Measurements from ENCODE around the gene CD300E.

CD300E gene

GRCh38 chr17:74623693-74624093 lies at the start of gene CD300E:
TSS of gene CD300E (minus strand) at chr17:74623738. CDS start at chr17:74623621, 117 bp downstream.
- Histone ChIP-seq H2AFZ (ENCODE audit: low read length, unreplicated experiment) (no peak within 1 kb of the TSS), H3K79me2 (ENCODE audit: control insufficient read depth, insufficient read depth, low read length, unreplicated experiment) (no peaks in the 10 kb centered on the region), H3K36me3 (ENCODE audit: insufficient read depth, low read length) (no peaks in the 10 kb centered on the region), H3K4me3 (ENCODE audit: low read depth, low read length) (no peak within 1 kb of the TSS), H3K4me1 (ENCODE audit: control insufficient read depth, insufficient read depth, low read length, unreplicated experiment) (no peaks in the 10 kb centered on the region), H3K27ac (ENCODE audit: low read depth, low read length) (no peak within 1 kb of the TSS), H3K27me3 (ENCODE audit: insufficient read depth, low read length) (peaks cover 35% of the 10 kb centered on the region)

GRCh38 chr17:74671031-74671771 lies 47.7 kb upstream of the CD300E start:
- no peak overlapping the region for H3K27ac ChIP-seq (ENCODE audit: low read depth, low read length)
- H3K4me3 ChIP-seq (ENCODE audit: low read depth, low read length) = no peak overlapping the region
- H3K79me2 ChIP-seq (ENCODE audit: control insufficient read depth, insufficient read depth, low read length, unreplicated experiment) = no peaks in the 10 kb centered on the region
- no peaks in the 10 kb centered on the region for H3K36me3 ChIP-seq (ENCODE audit: insufficient read depth, low read length)
- H2AFZ ChIP-seq (ENCODE audit: low read length, unreplicated experiment) = no peak overlapping the region
- peaks cover 66% of the 10 kb centered on the region for H3K27me3 ChIP-seq (ENCODE audit: insufficient read depth, low read length)
- no peaks in the 10 kb centered on the region for H3K4me1 ChIP-seq (ENCODE audit: control insufficient read depth, insufficient read depth, low read length, unreplicated experiment)

- Histone ChIP-seq H3K4me3 (ENCODE audit: low read depth, low read length) (no peak overlapping the region), H2AFZ (ENCODE audit: low read length, unreplicated experiment) (no peak overlapping the region), H3K27me3 (ENCODE audit: insufficient read depth, low read length) (peaks cover 59% of the 10 kb centered on the region), H3K27ac (ENCODE audit: low read depth, low read length) (no peak overlapping the region), H3K4me1 (ENCODE audit: control insufficient read depth, insufficient read depth, low read length, unreplicated experiment) (no peaks in the 10 kb centered on the region), H3K36me3 (ENCODE audit: insufficient read depth, low read length) (no peaks in the 10 kb centered on the region), H3K79me2 (ENCODE audit: control insufficient read depth, insufficient read depth, low read length, unreplicated experiment) (no peaks in the 10 kb centered on the region)
Observed at GRCh38 chr17:74670329-74670728, 46.8 kb upstream of the CD300E start.

GRCh38 chr17:74663561-74663960 lies 40.0 kb upstream of the CD300E start:
- H3K27me3 ChIP-seq (ENCODE audit: insufficient read depth, low read length) = peaks cover 55% of the 10 kb centered on the region
- no peaks in the 10 kb centered on the region for H3K4me1 ChIP-seq (ENCODE audit: control insufficient read depth, insufficient read depth, low read length, unreplicated experiment)
- H3K36me3 ChIP-seq (ENCODE audit: insufficient read depth, low read length) = no peaks in the 10 kb centered on the region

GRCh38 chr17:74659889-74660288 lies 36.4 kb upstream of the CD300E start:
- Histone ChIP-seq H3K79me2 (ENCODE audit: control insufficient read depth, insufficient read depth, low read length, unreplicated experiment) (no peaks in the 10 kb centered on the region), H3K4me1 (ENCODE audit: control insufficient read depth, insufficient read depth, low read length, unreplicated experiment) (no peaks in the 10 kb centered on the region), H3K27ac (ENCODE audit: low read depth, low read length) (no peak overlapping the region), H3K27me3 (ENCODE audit: insufficient read depth, low read length) (peaks cover 58% of the 10 kb centered on the region), H3K4me3 (ENCODE audit: low read depth, low read length) (no peak overlapping the region), H3K36me3 (ENCODE audit: insufficient read depth, low read length) (no peaks in the 10 kb centered on the region), H2AFZ (ENCODE audit: low read length, unreplicated experiment) (no peak overlapping the region)

More at GRCh38 chr17:74663561-74663960, 40.0 kb upstream of the CD300E start:
- Histone ChIP-seq H2AFZ (ENCODE audit: low read length, unreplicated experiment) (no peak overlapping the region), H3K79me2 (ENCODE audit: control insufficient read depth, insufficient read depth, low read length, unreplicated experiment) (no peaks in the 10 kb centered on the region), H3K4me3 (ENCODE audit: low read depth, low read length) (no peak overlapping the region), H3K27ac (ENCODE audit: low read depth, low read length) (no peak overlapping the region)

- no peak overlapping the region for H3K4me3 ChIP-seq (ENCODE audit: low read depth, low read length)
- H3K36me3 ChIP-seq (ENCODE audit: insufficient read depth, low read length) = no peaks in the 10 kb centered on the region
- H3K79me2 ChIP-seq (ENCODE audit: control insufficient read depth, insufficient read depth, low read length, unreplicated experiment) = no peaks in the 10 kb centered on the region
- peaks cover 61% of the 10 kb centered on the region for H3K27me3 ChIP-seq (ENCODE audit: insufficient read depth, low read length)
- H3K4me1 ChIP-seq (ENCODE audit: control insufficient read depth, insufficient read depth, low read length, unreplicated experiment) = no peaks in the 10 kb centered on the region
- H2AFZ ChIP-seq (ENCODE audit: low read length, unreplicated experiment) = no peak overlapping the region
- no peak overlapping the region for H3K27ac ChIP-seq (ENCODE audit: low read depth, low read length)
Observed at GRCh38 chr17:74658620-74659019, 35.1 kb upstream of the CD300E start.

GRCh38 chr17:74654742-74655141 lies 31.2 kb upstream of the CD300E start:
- H3K79me2 ChIP-seq (ENCODE audit: control insufficient read depth, insufficient read depth, low read length, unreplicated experiment) = no peaks in the 10 kb centered on the region
- H3K4me1 ChIP-seq (ENCODE audit: control insufficient read depth, insufficient read depth, low read length, unreplicated experiment) = no peaks in the 10 kb centered on the region
- no peak overlapping the region for H3K27ac ChIP-seq (ENCODE audit: low read depth, low read length)
- H3K36me3 ChIP-seq (ENCODE audit: insufficient read depth, low read length) = no peaks in the 10 kb centered on the region
- H3K4me3 ChIP-seq (ENCODE audit: low read depth, low read length) = no peak overlapping the region
- H3K27me3 ChIP-seq (ENCODE audit: insufficient read depth, low read length) = peaks cover 76% of the 10 kb centered on the region
- H2AFZ ChIP-seq (ENCODE audit: low read length, unreplicated experiment) = no peak overlapping the region

GRCh38 chr17:74652020-74652419 lies 28.5 kb upstream of the CD300E start:
- Histone ChIP-seq H3K4me1 (ENCODE audit: control insufficient read depth, insufficient read depth, low read length, unreplicated experiment) (no peaks in the 10 kb centered on the region), H3K27me3 (ENCODE audit: insufficient read depth, low read length) (peaks cover 79% of the 10 kb centered on the region)

GRCh38 chr17:74649909-74650308 lies 26.4 kb upstream of the CD300E start:
- no peak overlapping the region for H3K4me3 ChIP-seq (ENCODE audit: low read depth, low read length)
- H3K36me3 ChIP-seq (ENCODE audit: insufficient read depth, low read length) = no peaks in the 10 kb centered on the region
- no peak overlapping the region for H2AFZ ChIP-seq (ENCODE audit: low read length, unreplicated experiment)
- H3K4me1 ChIP-seq (ENCODE audit: control insufficient read depth, insufficient read depth, low read length, unreplicated experiment) = no peaks in the 10 kb centered on the region
- H3K27me3 ChIP-seq (ENCODE audit: insufficient read depth, low read length) = peaks cover 74% of the 10 kb centered on the region
- no peak overlapping the region for H3K27ac ChIP-seq (ENCODE audit: low read depth, low read length)
- no peaks in the 10 kb centered on the region for H3K79me2 ChIP-seq (ENCODE audit: control insufficient read depth, insufficient read depth, low read length, unreplicated experiment)

More at GRCh38 chr17:74652020-74652419, 28.5 kb upstream of the CD300E start:
- Histone ChIP-seq H3K4me3 (ENCODE audit: low read depth, low read length) (no peak overlapping the region), H2AFZ (ENCODE audit: low read length, unreplicated experiment) (no peak overlapping the region), H3K79me2 (ENCODE audit: control insufficient read depth, insufficient read depth, low read length, unreplicated experiment) (no peaks in the 10 kb centered on the region), H3K36me3 (ENCODE audit: insufficient read depth, low read length) (no peaks in the 10 kb centered on the region), H3K27ac (ENCODE audit: low read depth, low read length) (no peak overlapping the region)

GRCh38 chr17:74647871-74648672 lies 24.5 kb upstream of the CD300E start:
- Histone ChIP-seq H2AFZ (ENCODE audit: low read length, unreplicated experiment) (no peak overlapping the region), H3K4me1 (ENCODE audit: control insufficient read depth, insufficient read depth, low read length, unreplicated experiment) (no peaks in the 10 kb centered on the region), H3K4me3 (ENCODE audit: low read depth, low read length) (no peak overlapping the region), H3K27me3 (ENCODE audit: insufficient read depth, low read length) (peaks cover 75% of the 10 kb centered on the region), H3K79me2 (ENCODE audit: control insufficient read depth, insufficient read depth, low read length, unreplicated experiment) (no peaks in the 10 kb centered on the region), H3K27ac (ENCODE audit: low read depth, low read length) (no peak overlapping the region), H3K36me3 (ENCODE audit: insufficient read depth, low read length) (no peaks in the 10 kb centered on the region)

- Histone ChIP-seq H3K4me3 (ENCODE audit: low read depth, low read length) (no peak overlapping the region), H3K79me2 (ENCODE audit: control insufficient read depth, insufficient read depth, low read length, unreplicated experiment) (no peaks in the 10 kb centered on the region), H2AFZ (ENCODE audit: low read length, unreplicated experiment) (no peak overlapping the region), H3K27ac (ENCODE audit: low read depth, low read length) (no peak overlapping the region), H3K4me1 (ENCODE audit: control insufficient read depth, insufficient read depth, low read length, unreplicated experiment) (no peaks in the 10 kb centered on the region), H3K27me3 (ENCODE audit: insufficient read depth, low read length) (peaks cover 71% of the 10 kb centered on the region), H3K36me3 (ENCODE audit: insufficient read depth, low read length) (no peaks in the 10 kb centered on the region)
Observed at GRCh38 chr17:74646231-74646630, 22.7 kb upstream of the CD300E start.

Measured in ACC112 (cell line).